BE2C (cell line): ENCODE data around the gene HELT.

Experiments
- DNase-seq: peaks from one replicate; pipeline ENCODE4 v3.0.0-alpha.2; 2020
- H3K27me3 ChIP-seq: fragments of 250-450 bp; sonication (Bioruptor Pico); 2 replicates; pipeline ENCODE4 v1.5.1; 2020; ENCODE audit warnings: mild to moderate bottlenecking
- H3K36me3 ChIP-seq: fragments of 250-450 bp; sonication (Bioruptor Pico); 2 replicates; pipeline ENCODE4 v1.5.1; 2020; ENCODE audit warnings: mild to moderate bottlenecking
- H3K4me1 ChIP-seq: fragments of 250-450 bp; sonication (Bioruptor Pico); 2 replicates; pipeline ENCODE4 v1.5.1; 2020
- H3K4me3 ChIP-seq: 2 replicates; pipeline ENCODE4 v1.5.1; 2011; ENCODE audit warnings: low read depth, low read length
- H3K9me3 ChIP-seq: fragments of 250-450 bp; sonication (Bioruptor Pico); 2 replicates; pipeline ENCODE4 v1.5.1; 2020
- TF ChIP-seq, protein P1 (sequence below): IDR thresholded peaks from 2 replicates; pipeline ENCODE4 v1.5.1; 2012; ENCODE audit warnings: mild to moderate bottlenecking, low read depth, low read length

The HELT gene

DNA sequence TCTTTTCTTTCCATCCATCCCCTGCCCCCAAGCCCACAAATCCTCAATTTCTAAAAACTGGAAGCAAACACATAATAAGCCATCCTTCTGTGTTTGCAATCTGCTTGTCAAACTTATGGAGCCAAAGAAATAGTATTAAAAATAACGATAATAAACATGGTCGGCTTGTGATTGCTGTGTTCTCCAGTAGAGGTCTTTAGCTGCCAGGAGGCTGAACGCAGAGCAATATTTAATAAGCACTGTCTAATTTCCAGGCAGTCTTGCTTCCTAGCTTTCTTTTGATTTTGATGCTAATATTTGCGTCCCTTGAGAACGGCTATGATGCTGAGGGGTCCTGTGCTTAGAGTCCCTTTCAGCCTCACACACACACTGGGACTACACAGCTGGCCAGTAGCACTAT is 3.2 kb upstream of the HELT start:
- Histone ChIP-seq H3K27me3 (peaks cover 70% of the 10 kb centered on the region), H3K9me3 (no peaks in the 10 kb centered on the region), H3K4me1 (no peaks in the 10 kb centered on the region)

DNA sequence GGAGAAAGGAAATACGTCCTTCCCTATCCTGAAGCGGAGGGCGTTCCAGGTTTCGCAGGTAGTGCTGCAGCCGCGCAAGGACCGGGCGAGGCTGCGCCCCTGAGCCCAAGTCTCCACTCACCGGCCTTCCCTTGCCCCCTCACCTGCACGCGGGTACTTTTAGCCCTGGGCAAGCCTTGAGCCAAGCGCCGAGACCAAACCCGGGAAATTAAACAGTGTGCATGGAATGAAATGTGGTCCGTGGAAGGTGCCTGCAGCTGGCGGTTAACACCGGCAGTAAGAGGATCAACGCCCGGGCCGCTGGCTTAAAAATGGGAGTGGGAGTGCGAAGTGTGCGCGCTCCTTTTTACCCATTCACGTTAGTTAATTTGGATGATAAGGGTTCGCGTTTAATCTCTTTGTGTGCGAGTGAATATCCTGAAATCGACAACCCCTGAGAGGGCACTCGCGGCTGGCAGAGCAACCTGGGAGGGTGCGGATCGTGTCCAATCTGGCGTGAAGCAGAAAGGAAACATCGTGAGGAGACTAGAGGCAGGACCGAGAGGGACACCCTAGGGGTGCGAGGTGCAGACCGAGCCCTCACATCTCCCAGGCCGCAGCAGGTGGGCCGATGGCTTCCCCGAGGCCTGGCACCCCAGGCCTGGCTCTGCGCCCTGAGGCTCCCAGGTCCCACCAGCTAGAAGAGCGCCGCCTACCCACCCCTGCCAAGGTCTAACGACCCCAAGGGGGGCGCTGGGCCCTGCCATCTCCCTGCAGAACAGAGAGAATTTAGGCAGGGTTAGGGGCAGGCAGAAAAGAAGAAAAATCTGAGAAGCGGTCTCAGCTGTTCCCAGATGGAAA is 2.0 kb upstream of the HELT start:
- H3K4me1 ChIP-seq, result no peaks in the 10 kb centered on the region
- no peak for DNase-seq
- no peaks in the 10 kb centered on the region; the same call in 1 of the 2 replicates for H3K9me3 ChIP-seq
- peaks cover 82% of the 10 kb centered on the region for H3K27me3 ChIP-seq
- no peaks in the 10 kb centered on the region for H3K36me3 ChIP-seq
- H3K4me3 ChIP-seq, result no peak overlapping the region
- TF ChIP-seq, protein P1, sequence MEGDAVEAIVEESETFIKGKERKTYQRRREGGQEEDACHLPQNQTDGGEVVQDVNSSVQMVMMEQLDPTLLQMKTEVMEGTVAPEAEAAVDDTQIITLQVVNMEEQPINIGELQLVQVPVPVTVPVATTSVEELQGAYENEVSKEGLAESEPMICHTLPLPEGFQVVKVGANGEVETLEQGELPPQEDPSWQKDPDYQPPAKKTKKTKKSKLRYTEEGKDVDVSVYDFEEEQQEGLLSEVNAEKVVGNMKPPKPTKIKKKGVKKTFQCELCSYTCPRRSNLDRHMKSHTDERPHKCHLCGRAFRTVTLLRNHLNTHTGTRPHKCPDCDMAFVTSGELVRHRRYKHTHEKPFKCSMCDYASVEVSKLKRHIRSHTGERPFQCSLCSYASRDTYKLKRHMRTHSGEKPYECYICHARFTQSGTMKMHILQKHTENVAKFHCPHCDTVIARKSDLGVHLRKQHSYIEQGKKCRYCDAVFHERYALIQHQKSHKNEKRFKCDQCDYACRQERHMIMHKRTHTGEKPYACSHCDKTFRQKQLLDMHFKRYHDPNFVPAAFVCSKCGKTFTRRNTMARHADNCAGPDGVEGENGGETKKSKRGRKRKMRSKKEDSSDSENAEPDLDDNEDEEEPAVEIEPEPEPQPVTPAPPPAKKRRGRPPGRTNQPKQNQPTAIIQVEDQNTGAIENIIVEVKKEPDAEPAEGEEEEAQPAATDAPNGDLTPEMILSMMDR, result no peak

More for the DNA sequence above, 3.2 kb upstream of the HELT start:
- no peak overlapping the region for H3K4me3 ChIP-seq
- TF ChIP-seq, protein P1, result peak; percentile 27
- DNase-seq, result no peak
- H3K36me3 ChIP-seq, result no peaks in the 10 kb centered on the region

DNA sequence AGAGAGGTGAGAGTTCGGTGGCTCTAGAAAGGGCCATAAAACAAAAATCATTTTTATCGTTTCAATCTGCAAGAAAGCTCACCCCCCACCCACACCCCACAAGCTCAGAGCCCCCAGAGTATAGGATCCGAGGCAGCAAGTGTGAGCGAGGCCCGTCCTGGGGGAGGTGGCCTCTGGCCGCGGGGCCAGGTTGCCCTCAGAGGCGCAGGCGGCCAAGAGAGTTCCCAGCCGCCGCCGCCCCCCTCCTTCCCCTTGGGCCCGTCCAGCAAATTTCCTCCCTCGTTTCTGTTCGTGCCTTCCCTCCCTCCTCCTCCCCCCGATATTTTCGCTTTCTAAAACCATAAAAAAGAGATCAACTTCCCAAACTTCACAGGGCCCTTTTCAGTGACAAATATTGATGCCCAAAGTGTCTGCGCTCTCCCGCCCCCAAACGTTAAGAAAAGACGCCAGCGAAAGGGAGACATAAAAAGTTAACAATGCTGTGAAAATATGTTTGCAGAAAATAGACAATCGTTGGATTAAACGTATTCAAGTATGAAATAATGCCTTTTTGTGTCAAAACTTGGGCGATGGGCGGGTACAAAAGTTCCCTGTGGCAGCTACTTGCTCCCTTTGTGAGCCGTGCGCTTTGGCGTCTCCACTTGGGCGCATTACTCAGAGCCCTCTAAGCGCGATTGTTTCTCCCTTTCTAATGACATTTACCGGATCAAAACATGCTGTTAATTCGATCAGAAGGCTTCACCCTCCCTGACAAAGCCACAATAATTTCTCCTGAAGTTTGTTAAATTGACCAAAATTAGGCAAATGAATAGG is 1.1 kb upstream of the HELT start:
- Histone ChIP-seq H3K9me3 (no peaks in the 10 kb centered on the region; the same call in 1 of the 2 replicates), H3K36me3 (no peaks in the 10 kb centered on the region), H3K4me1 (no peaks in the 10 kb centered on the region), H3K4me3 (no peak overlapping the region), H3K27me3 (peaks cover 90% of the 10 kb centered on the region)
- TF ChIP-seq, protein P1, result no peak
- DNase-seq, result no peak

DNA sequence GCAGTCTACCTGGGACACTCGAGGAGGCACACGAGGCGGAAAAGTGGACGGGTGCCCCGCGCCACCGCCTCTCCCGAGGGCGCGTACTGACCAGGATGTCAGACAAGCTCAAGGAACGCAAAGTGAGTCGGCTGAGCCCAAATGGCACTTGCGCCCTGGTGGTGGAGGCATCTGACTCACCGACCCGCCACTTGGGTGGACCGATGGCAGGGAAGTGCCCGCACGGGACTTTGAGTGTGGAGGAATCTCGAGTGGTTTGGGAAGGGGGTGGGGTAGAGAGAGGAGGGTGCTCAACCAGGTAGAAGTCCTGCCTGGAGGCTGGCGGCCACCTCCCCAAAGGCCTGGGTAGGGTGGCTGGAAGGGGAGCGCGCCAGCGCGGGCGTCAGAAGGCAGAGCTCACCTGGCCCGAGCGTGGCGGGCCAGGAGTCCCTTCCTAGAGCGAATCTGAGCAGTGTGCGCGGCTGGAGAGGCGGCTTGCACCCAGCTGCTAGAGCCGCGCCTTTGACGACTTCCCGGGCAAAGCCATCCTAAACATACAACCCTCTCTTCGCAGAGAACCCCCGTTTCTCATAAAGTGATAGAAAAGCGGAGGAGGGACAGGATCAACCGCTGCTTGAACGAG is 655 bp downstream of the HELT start:
- Histone ChIP-seq H3K4me1 (no peaks in the 10 kb centered on the region), H3K36me3 (no peaks in the 10 kb centered on the region), H3K9me3 (no peaks in the 10 kb centered on the region; the same call in 1 of the 2 replicates), H3K4me3 (no peak overlapping the region), H3K27me3 (peaks cover 95% of the 10 kb centered on the region)
- TF ChIP-seq, protein P1, result no peak
- DNase-seq, result no peak

DNA sequence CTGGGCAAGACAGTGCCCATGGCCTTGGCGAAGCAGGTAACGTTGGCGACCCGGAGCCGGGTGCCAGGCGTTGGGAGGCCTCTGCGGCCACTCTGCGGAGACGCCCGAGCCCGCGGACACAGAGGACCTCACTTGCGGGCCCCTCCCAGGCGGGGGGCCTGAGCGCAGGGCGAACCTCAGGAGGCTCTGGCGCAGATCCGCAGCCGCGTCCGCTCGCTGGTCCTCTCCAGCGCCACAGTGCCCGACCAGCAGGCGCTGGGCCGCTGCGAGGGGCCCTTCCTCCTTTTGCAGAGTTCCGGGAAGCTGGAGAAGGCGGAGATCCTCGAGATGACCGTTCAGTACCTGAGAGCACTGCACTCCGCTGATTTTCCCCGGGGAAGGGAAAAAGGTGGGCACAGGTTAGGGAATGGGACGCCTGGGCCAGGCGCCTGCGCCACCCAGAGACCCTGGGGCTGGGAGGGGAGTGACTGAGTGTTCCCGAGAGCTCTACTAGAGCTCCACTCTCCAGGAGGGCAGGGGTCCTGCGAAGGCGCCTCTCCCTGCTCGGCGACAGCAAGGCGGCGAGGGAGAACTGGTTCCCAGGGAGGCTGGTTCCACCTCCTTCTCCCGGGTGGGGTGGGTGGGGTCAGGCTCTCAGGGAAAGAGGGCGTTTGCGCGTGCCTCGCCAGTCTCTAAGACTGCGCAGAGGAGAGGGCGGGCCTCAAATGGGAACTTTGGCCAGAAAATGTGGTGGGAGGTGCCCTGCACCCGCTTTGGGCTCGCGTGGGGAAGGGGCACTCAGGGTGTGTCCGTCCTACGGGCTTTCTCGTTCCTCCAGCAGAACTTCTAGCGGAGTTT is 1.4 kb downstream of the HELT start:
- Histone ChIP-seq H3K9me3 (no peaks in the 10 kb centered on the region; the same call in 1 of the 2 replicates), H3K27me3 (peaks cover 88% of the 10 kb centered on the region), H3K4me3 (no peak overlapping the region), H3K4me1 (no peaks in the 10 kb centered on the region), H3K36me3 (no peaks in the 10 kb centered on the region)
- no peak for DNase-seq
- TF ChIP-seq, protein P1, result no peak
